Activated T-cell treated with anti-CD3 and anti-CD28 coated beads, Interleukin-2, amount 50 U/mL, for 48 hours (primary cell): ENCODE results near the gene SLF2.

Experiments used
- DNase-seq, 2 experiments: peaks; one replicate each; pipeline ENCODE4 v3.0.0-alpha.2; 2020

Gene SLF2

GRCh38 chr10:100982916-100983830, 70.4 kb downstream of the SLF2 start:
- DNase-seq = peak in 1 of 2 experiments; percentile 10

- no peak for DNase-seq
These were observed 71.3 kb downstream of the SLF2 start for GRCh38 chr10:100983868-100984671.

- no peak for DNase-seq
These were observed 72.0 kb downstream of the SLF2 start for GRCh38 chr10:100984672-100985177.

- no peak for DNase-seq
These were observed 72.6 kb downstream of the SLF2 start for GRCh38 chr10:100985336-100985735.

- no peak for DNase-seq
These were observed 73.8 kb downstream of the SLF2 start for GRCh38 chr10:100986623-100986951.

- DNase-seq = peak; percentile 87 to 90
These were observed 74.4 kb downstream of the SLF2 start, which contains the start of the genes MRPL43 and TWNK for GRCh38 chr10:100986952-100987684. Gene MRPL43, minus strand, starts transcription at chr10:100987497. Its CDS starts 54 bp downstream, at chr10:100987443. Gene TWNK, plus strand, starts transcription at chr10:100987543. Its CDS starts 668 bp downstream, at chr10:100988211.

GRCh38 chr10:100987685-100988049, 74.9 kb downstream of the SLF2 start:
- DNase-seq = no peak

GRCh38 chr10:100988166-100988565, 75.4 kb downstream of the SLF2 start:
- DNase-seq = no peak

GRCh38 chr10:100989088-100989487, 76.3 kb downstream of the SLF2 start:
- DNase-seq = no peak

- no peak for DNase-seq
These were observed 81.4 kb downstream of the SLF2 start for GRCh38 chr10:100993986-100994708.

GRCh38 chr10:100995181-100995580, 82.4 kb downstream of the SLF2 start:
- no peak for DNase-seq

- peak; percentile 41 to 73 for DNase-seq
These were observed 84.1 kb downstream of the SLF2 start for GRCh38 chr10:100996678-100997359.

GRCh38 chr10:100997360-100998182, 84.8 kb downstream of the SLF2 start:
- DNase-seq = peak; percentile 87 to 89

- DNase-seq = peak; percentile 77 to 80
These were observed 85.6 kb downstream of the SLF2 start for GRCh38 chr10:100998183-100998990.

- DNase-seq = peak; percentile 84 to 88
These were observed 86.4 kb downstream of the SLF2 start for GRCh38 chr10:100998991-100999741.

- no peak for DNase-seq
These were observed 87.0 kb downstream of the SLF2 start, which contains the start of gene LZTS2 for GRCh38 chr10:100999742-101000126. Gene LZTS2, plus strand, starts transcription at chr10:100999808. Its CDS starts 2,731 bp downstream, at chr10:101002539.

GRCh38 chr10:101000127-101000914, 87.6 kb downstream of the SLF2 start:
- DNase-seq = no peak
